ENCODE measurements around the gene MYO3A.

GRCh38 chr10:25959540-25960232 lies 25.7 kb downstream of the MYO3A start:
- TF ChIP-seq EZH2 (IDR thresholded peaks at IDR 0.05; ENCODE audit: low read length) (no peak), CTCF (optimal IDR thresholded peaks at IDR 0.05 in 1 of 3, IDR thresholded peaks at IDR 0.05 in 1 of 3, conservative IDR thresholded peaks at IDR 0.05 in 1 of 3; ENCODE audit: extremely low read depth in 1 of 3, insufficient read depth in 2 of 3, low read length in 3 of 3) (no peak)
